ENCODE data around the gene CDK11A. TPM values are rescaled to one million over a fixed set of nuclear protein-coding genes. Genes with fewer than 3 reads are reported as not detected.
A peak's percentile ranks its signal among the peaks of the same experiment; 100 is the strongest.

The CDK11A gene
- polyA plus RNA-seq, 1 of the 3 experiments (the other 2 are of a cell fraction), result 24.0 TPM

GRCh38 chr1:1684031-1684681 is 40.0 kb downstream of the CDK11A start:
- ChIA-PET CTCF (no interaction called here), POLR2A (no interaction called here)
- Histone ChIP-seq H3K4me1 (ENCODE audit: control insufficient read depth in 1 of 2, insufficient read depth in 2 of 2, low read depth in 1 of 2, low read length in 1 of 2) (peaks cover 0 to 5% of the 10 kb centered on the region in 2 experiments; a peak in 1 of 4 replicates), H3K27ac (ENCODE audit: low read depth in 2 of 2, low read length in 1 of 2) (no peak overlapping the region), H3K9me2 (no peaks in the 10 kb centered on the region), H3K9me3 (no peaks in the 10 kb centered on the region), H3K79me2 (ENCODE audit: insufficient read depth) (peaks cover 93% of the 10 kb centered on the region), H3K27me3 (ENCODE audit: insufficient read depth) (no peaks in the 10 kb centered on the region), H3F3A (replicated peaks; ENCODE audit: insufficient read depth) (peaks cover 10% of the 10 kb centered on the region), H3K36me3 (replicated peaks in 1 of 2; ENCODE audit: control insufficient read depth in 1 of 2, insufficient read depth in 2 of 2, low read length in 1 of 2) (no peaks in the 10 kb centered on the region), H3K4me3 (ENCODE audit: low read depth in 2 of 2, low read length in 1 of 2) (no peak overlapping the region), H3K9ac (no peak overlapping the region), H2AFZ (ENCODE audit: low read depth) (no peak overlapping the region), H4K20me1 (ENCODE audit: insufficient read depth) (peaks cover 18% of the 10 kb centered on the region; the same call in 1 of the 2 replicates), H3K4me2 (no peak overlapping the region)
- DNase-seq, result peak; percentile 9
- 96% methylated on average over 28 of the region's 28 CpGs for WGBS (ENCODE audit: low lambda C conversion rate)
- TF ChIP-seq GABPA (IDR thresholded peaks at IDR 0.05; ENCODE audit: low read depth), result no peak
- no peak for TF ChIP-seq USF1 (IDR thresholded peaks at IDR 0.05; ENCODE audit: borderline replicate concordance, low read depth)
- TF ChIP-seq, protein P1, sequence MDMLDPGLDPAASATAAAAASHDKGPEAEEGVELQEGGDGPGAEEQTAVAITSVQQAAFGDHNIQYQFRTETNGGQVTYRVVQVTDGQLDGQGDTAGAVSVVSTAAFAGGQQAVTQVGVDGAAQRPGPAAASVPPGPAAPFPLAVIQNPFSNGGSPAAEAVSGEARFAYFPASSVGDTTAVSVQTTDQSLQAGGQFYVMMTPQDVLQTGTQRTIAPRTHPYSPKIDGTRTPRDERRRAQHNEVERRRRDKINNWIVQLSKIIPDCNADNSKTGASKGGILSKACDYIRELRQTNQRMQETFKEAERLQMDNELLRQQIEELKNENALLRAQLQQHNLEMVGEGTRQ (IDR thresholded peaks at IDR 0.05; ENCODE audit: borderline replicate concordance, low read depth, low read length), result no peak
- no peak for TF ChIP-seq RAD21 (IDR thresholded peaks at IDR 0.05; ENCODE audit: low read length)
- TF ChIP-seq GATA2 (CRISPR knock-in tag; IDR thresholded peaks at IDR 0.05), result no peak
- no peak for TF ChIP-seq NRF1 (IDR thresholded peaks at IDR 0.05; ENCODE audit: low read depth, low read length)
- TF ChIP-seq ELF1 (IDR thresholded peaks at IDR 0.05), result no peak
- no peak for TF ChIP-seq CHD2 (IDR thresholded peaks at IDR 0.05; ENCODE audit: low read length, partially characterized antibody)
- no peak for TF ChIP-seq FOSL2 (IDR thresholded peaks at IDR 0.05; ENCODE audit: borderline replicate concordance, low read depth)
- no peak for TF ChIP-seq POLR2AphosphoS5 (IDR thresholded peaks at IDR 0.05; ENCODE audit: low read depth, low read length)
- TF ChIP-seq TAF1 (IDR thresholded peaks at IDR 0.05; ENCODE audit: borderline replicate concordance, low read depth, low read length), result no peak
- no peak for TF ChIP-seq JUND (IDR thresholded peaks at IDR 0.05)

DNA sequence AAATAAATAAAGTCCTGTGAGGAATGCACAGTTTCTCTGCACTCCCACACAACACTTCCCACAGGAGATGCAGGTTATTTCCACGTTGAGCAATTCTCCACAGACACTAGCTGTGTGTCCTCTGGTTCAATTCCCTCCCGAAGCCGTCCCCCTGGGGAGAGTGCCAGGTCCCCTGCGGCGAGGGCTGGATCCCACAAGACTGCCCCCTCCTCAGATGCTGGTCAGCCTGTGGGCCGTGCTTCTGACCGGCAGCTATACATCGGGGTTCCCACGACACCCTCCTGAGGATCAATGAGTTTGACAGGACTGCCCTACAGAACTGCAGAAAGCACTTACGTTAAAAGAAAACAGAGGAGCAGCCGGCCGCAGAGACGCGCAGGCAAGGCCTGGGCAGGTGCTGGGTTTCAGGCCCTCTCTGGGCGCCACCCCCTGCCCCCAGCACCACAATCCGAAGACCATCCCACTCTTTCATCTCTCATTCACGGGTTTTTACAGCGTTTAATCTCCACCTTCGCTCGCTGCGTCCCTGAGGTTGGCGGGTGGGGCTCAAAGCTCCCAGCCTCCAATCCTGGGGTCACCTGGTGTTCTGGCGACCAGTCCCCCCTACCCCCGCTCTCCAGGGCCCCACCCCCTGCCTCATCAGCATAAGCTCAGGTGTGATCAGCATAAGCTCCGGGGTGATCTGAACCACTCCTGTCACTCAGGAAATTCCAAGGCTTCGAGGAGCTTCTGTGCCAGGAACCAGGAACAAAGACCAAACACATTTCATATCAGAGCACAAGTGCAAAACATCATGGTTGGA is 40.9 kb downstream of the CDK11A start:
- Histone ChIP-seq H3K9me3 (no peaks in the 10 kb centered on the region), H2AFZ (ENCODE audit: low read depth) (no peak overlapping the region), H3K4me1 (ENCODE audit: control insufficient read depth in 1 of 2, insufficient read depth in 2 of 2, low read depth in 1 of 2, low read length in 1 of 2) (peaks cover 0 to 5% of the 10 kb centered on the region in 2 experiments; a peak in 1 of 4 replicates), H3F3A (replicated peaks; ENCODE audit: insufficient read depth) (peaks cover 10% of the 10 kb centered on the region), H4K20me1 (ENCODE audit: insufficient read depth) (peaks cover 18% of the 10 kb centered on the region; the same call in 1 of the 2 replicates), H3K9ac (no peak overlapping the region), H3K4me2 (no peak overlapping the region), H3K9me2 (no peaks in the 10 kb centered on the region), H3K36me3 (replicated peaks in 1 of 2; ENCODE audit: control insufficient read depth in 1 of 2, insufficient read depth in 2 of 2, low read length in 1 of 2) (no peaks in the 10 kb centered on the region), H3K27me3 (ENCODE audit: insufficient read depth) (no peaks in the 10 kb centered on the region), H3K27ac (ENCODE audit: low read depth in 2 of 2, low read length in 1 of 2) (no peak overlapping the region), H3K4me3 (ENCODE audit: low read depth in 2 of 2, low read length in 1 of 2) (no peak overlapping the region), H3K79me2 (ENCODE audit: insufficient read depth) (peaks cover 96% of the 10 kb centered on the region)
- ChIA-PET CTCF (no interaction called here), POLR2A (no interaction called here)
- TF ChIP-seq, protein P2, sequence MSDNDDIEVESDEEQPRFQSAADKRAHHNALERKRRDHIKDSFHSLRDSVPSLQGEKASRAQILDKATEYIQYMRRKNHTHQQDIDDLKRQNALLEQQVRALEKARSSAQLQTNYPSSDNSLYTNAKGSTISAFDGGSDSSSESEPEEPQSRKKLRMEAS (IDR thresholded peaks at IDR 0.05; ENCODE audit: low read depth), result no peak
- TF ChIP-seq RAD21 (IDR thresholded peaks at IDR 0.05; ENCODE audit: low read length), result no peak
- no peak for TF ChIP-seq MXI1 (IDR thresholded peaks at IDR 0.05; ENCODE audit: low read depth, low read length)
- TF ChIP-seq RCOR1 (IDR thresholded peaks at IDR 0.05; ENCODE audit: low read length), result no peak
- TF ChIP-seq PBX3 (IDR thresholded peaks at IDR 0.05), result no peak
- no peak for TF ChIP-seq GATA2 (CRISPR knock-in tag; IDR thresholded peaks at IDR 0.05)
- TF ChIP-seq JUND (IDR thresholded peaks at IDR 0.05), result no peak
- TF ChIP-seq FOXJ3 (CRISPR knock-in tag; IDR thresholded peaks at IDR 0.05), result no peak
- TF ChIP-seq, protein P1 (IDR thresholded peaks at IDR 0.05; ENCODE audit: borderline replicate concordance, low read depth, low read length), result no peak
- TF ChIP-seq NFIC (IDR thresholded peaks at IDR 0.05; ENCODE audit: borderline replicate concordance), result no peak
- TF ChIP-seq, protein P3, sequence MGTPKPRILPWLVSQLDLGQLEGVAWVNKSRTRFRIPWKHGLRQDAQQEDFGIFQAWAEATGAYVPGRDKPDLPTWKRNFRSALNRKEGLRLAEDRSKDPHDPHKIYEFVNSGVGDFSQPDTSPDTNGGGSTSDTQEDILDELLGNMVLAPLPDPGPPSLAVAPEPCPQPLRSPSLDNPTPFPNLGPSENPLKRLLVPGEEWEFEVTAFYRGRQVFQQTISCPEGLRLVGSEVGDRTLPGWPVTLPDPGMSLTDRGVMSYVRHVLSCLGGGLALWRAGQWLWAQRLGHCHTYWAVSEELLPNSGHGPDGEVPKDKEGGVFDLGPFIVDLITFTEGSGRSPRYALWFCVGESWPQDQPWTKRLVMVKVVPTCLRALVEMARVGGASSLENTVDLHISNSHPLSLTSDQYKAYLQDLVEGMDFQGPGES (IDR thresholded peaks at IDR 0.05; ENCODE audit: low read depth, low read length), result no peak
- TF ChIP-seq CHD2 (IDR thresholded peaks at IDR 0.05; ENCODE audit: low read length, partially characterized antibody), result no peak
- TF ChIP-seq EP300 (IDR thresholded peaks at IDR 0.05; ENCODE audit: borderline replicate concordance in 1 of 2, low read depth in 1 of 2, low read length in 1 of 2), result no peak
- no peak for TF ChIP-seq ELF1 (IDR thresholded peaks at IDR 0.05)
- TF ChIP-seq FOSL2 (IDR thresholded peaks at IDR 0.05; ENCODE audit: borderline replicate concordance, low read depth), result no peak
- no peak for TF ChIP-seq RXRA (IDR thresholded peaks at IDR 0.05; ENCODE audit: borderline replicate concordance, low read depth)
- peak; percentile 10 for DNase-seq
- 90% methylated on average over 26 of the region's 26 CpGs for WGBS (ENCODE audit: low lambda C conversion rate)

All from SK-N-SH (cell line).